ENCODE measurements around the gene TBC1D16. TPM values are rescaled to one million over a fixed set of nuclear protein-coding genes. Genes with fewer than 3 reads are reported as not detected.

Gene TBC1D16
- total and polyA plus RNA-seq, 2 donors (not counting 1 experiment from before 2014, with no cell fraction given): 0.82 to 2.7 TPM

GRCh38 chr17:79901131-79901530, 134.5 kb downstream of the TBC1D16 start:
- Histone ChIP-seq H4K20me1 (ENCODE audit: control insufficient read depth, insufficient read depth, low read length, poor library complexity, severe bottlenecking) (no peaks in the 10 kb centered on the region), H3K79me2 (ENCODE audit: control insufficient read depth, insufficient read depth, low read length) (no peaks in the 10 kb centered on the region), H3K36me3 (replicated peaks in 1 of 2; ENCODE audit: control extremely low read depth in 1 of 2, control insufficient read depth in 1 of 2, extremely low read depth in 1 of 2, insufficient read depth in 2 of 2, low read length in 1 of 2) (no peaks in the 10 kb centered on the region), H3K4me1 (ENCODE audit: control insufficient read depth in 2 of 2, insufficient read depth in 2 of 2, low read length in 2 of 2) (no peaks in the 10 kb centered on the region), H3K4me3 (ENCODE audit: control extremely low read depth in 1 of 5, extremely low read depth in 1 of 5, insufficient read depth in 1 of 5, low read depth in 2 of 5, low read length in 4 of 5) (no peak overlapping the region), H3K9ac (ENCODE audit: low read length) (no peak overlapping the region), H3K4me2 (replicated peaks; ENCODE audit: low read depth, low read length, poor library complexity, severe bottlenecking) (no peak overlapping the region), H3K27me3 (replicated peaks in 1 of 4; ENCODE audit: control extremely low read depth in 1 of 4, control insufficient read depth in 3 of 4, insufficient read depth in 4 of 4, low read length in 3 of 4) (peaks cover 0 to 15% (median 0%) of the 10 kb centered on the region in 4 experiments), H3K9me3 (ENCODE audit: control extremely low read depth in 1 of 3, control insufficient read depth in 2 of 3, insufficient read depth in 1 of 3, low read length in 2 of 3) (peaks cover 0 to 6% (median 0%) of the 10 kb centered on the region in 3 donors), H2AFZ (ENCODE audit: insufficient read depth, low read depth, low read length, poor library complexity, severe bottlenecking) (no peak overlapping the region), H3K27ac (ENCODE audit: low read length in 2 of 2) (no peak overlapping the region)
- ChIA-PET CTCF (no interaction called here), POLR2A (interaction anchor here (0.5 kb wide), 1 partner anchor 22 kb away, joined by 7 read pairs; no protein-coding TSS in a partner anchor)
- no peak for TF ChIP-seq EZH2 (IDR thresholded peaks at IDR 0.05; ENCODE audit: borderline replicate concordance, insufficient read depth, low read depth, low read length, poor library complexity, severe bottlenecking)
- TF ChIP-seq CTCF (IDR thresholded peaks at IDR 0.05): no peak
- ATAC-seq (ENCODE audit: low read depth): no peak
- Mint-ChIP-seq H3K27ac (no peak overlapping the region), H3K27me3 (peaks cover 26% of the 10 kb centered on the region), H3K4me3 (no peak overlapping the region), H3K9me3 (ENCODE audit: insufficient read depth) (peaks cover 3% of the 10 kb centered on the region), H3K4me1 (no peaks in the 10 kb centered on the region)
- DNase-seq: no peak
- WGBS (ENCODE audit: insufficient coverage): 85% methylated on average over 6 of the region's 6 CpGs
- intact Hi-C loops (cut with micrococcal nuclease): no loop called here

- intact Hi-C loops (cut with micrococcal nuclease): no loop called here
- Histone ChIP-seq H3K9me3 (ENCODE audit: control extremely low read depth in 1 of 3, control insufficient read depth in 2 of 3, insufficient read depth in 1 of 3, low read length in 2 of 3) (peaks cover 0 to 6% (median 0%) of the 10 kb centered on the region in 3 donors), H3K27me3 (replicated peaks in 1 of 4; ENCODE audit: control extremely low read depth in 1 of 4, control insufficient read depth in 3 of 4, insufficient read depth in 4 of 4, low read length in 3 of 4) (peaks cover 0 to 15% (median 0%) of the 10 kb centered on the region in 4 experiments), H3K9ac (ENCODE audit: low read length) (no peak overlapping the region), H3K36me3 (replicated peaks in 1 of 2; ENCODE audit: control extremely low read depth in 1 of 2, control insufficient read depth in 1 of 2, extremely low read depth in 1 of 2, insufficient read depth in 2 of 2, low read length in 1 of 2) (no peaks in the 10 kb centered on the region), H3K79me2 (ENCODE audit: control insufficient read depth, insufficient read depth, low read length) (no peaks in the 10 kb centered on the region), H2AFZ (ENCODE audit: insufficient read depth, low read depth, low read length, poor library complexity, severe bottlenecking) (no peak overlapping the region), H3K4me1 (ENCODE audit: control insufficient read depth in 2 of 2, insufficient read depth in 2 of 2, low read length in 2 of 2) (no peaks in the 10 kb centered on the region), H3K27ac (ENCODE audit: low read length in 2 of 2) (no peak overlapping the region), H3K4me2 (replicated peaks; ENCODE audit: low read depth, low read length, poor library complexity, severe bottlenecking) (no peak overlapping the region), H4K20me1 (ENCODE audit: control insufficient read depth, insufficient read depth, low read length, poor library complexity, severe bottlenecking) (no peaks in the 10 kb centered on the region), H3K4me3 (ENCODE audit: control extremely low read depth in 1 of 5, extremely low read depth in 1 of 5, insufficient read depth in 1 of 5, low read depth in 2 of 5, low read length in 4 of 5) (no peak overlapping the region)
- WGBS (ENCODE audit: insufficient coverage): no CpG with 5 or more reads among the region's 4 CpGs
- no peaks in the 10 kb centered on the region for H3K4me1 Mint-ChIP-seq
- H3K9me3 Mint-ChIP-seq (ENCODE audit: insufficient read depth): peaks cover 3% of the 10 kb centered on the region
- TF ChIP-seq CTCF (IDR thresholded peaks at IDR 0.05) (no peak), EZH2 (IDR thresholded peaks at IDR 0.05; ENCODE audit: borderline replicate concordance, insufficient read depth, low read depth, low read length, poor library complexity, severe bottlenecking) (no peak)
- H3K27me3 Mint-ChIP-seq: peaks cover 26% of the 10 kb centered on the region
- H3K27ac Mint-ChIP-seq: no peak overlapping the region
- ChIA-PET CTCF (no interaction called here), POLR2A (no interaction called here)
- no peak overlapping the region for H3K4me3 Mint-ChIP-seq
- no peak for DNase-seq
- ATAC-seq (ENCODE audit: low read depth): no peak
These were observed 136.1 kb downstream of the TBC1D16 start for GRCh38 chr17:79899584-79899983.

Data from B cell (primary cell).